HUES64 (cell line): ENCODE measurements around the gene MACROD2.

ENCODE experiments used
- H3K27ac ChIP-seq: 2 replicates; pipeline ENCODE4 v1.7.0; 2013; ENCODE audit warnings: low read depth, low read length, inconsistent platforms
- H3K27me3 ChIP-seq: 2 replicates; pipeline ENCODE4 v1.6.1; 2013; ENCODE audit warnings: mild to moderate bottlenecking, low read length; ENCODE audit not compliant: insufficient read depth
- H3K36me3 ChIP-seq: 2 replicates; pipeline ENCODE4 v1.6.1; 2013; ENCODE audit warnings: mild to moderate bottlenecking, low read length; ENCODE audit not compliant: insufficient read depth
- H3K4me1 ChIP-seq: 2 replicates; pipeline ENCODE4 v1.6.1; 2013; ENCODE audit warnings: mild to moderate bottlenecking, low read length, moderate library complexity; ENCODE audit not compliant: insufficient read depth
- H3K4me3 ChIP-seq: 2 replicates; pipeline ENCODE4 v1.5.1; 2013; ENCODE audit warnings: mild to moderate bottlenecking, low read length, moderate library complexity
- H3K9ac ChIP-seq: 2 replicates; pipeline ENCODE4 v1.6.1; 2013; ENCODE audit warnings: mild to moderate bottlenecking, low read depth, low read length
- H3K9me3 ChIP-seq: 2 replicates; pipeline ENCODE4 v1.6.1; 2013; ENCODE audit warnings: low read depth, low read length; ENCODE audit not compliant: insufficient read depth
- WGBS: fragments of 150-250, 120-280 bp; methylation state at CpG from one replicate; pipeline ENCODE4 v1.1.7; 2013; ENCODE audit warnings: missing lambda C conversion rate; 5-methylcytosine and 5-hydroxymethylcytosine counted together

The MACROD2 gene

GRCh38 chr20:15289337-15289736 lies 1294.0 kb downstream of the MACROD2 start:
- Histone ChIP-seq H3K36me3 (no peaks in the 10 kb centered on the region), H3K9ac (no peak overlapping the region), H3K9me3 (no peaks in the 10 kb centered on the region), H3K27me3 (no peaks in the 10 kb centered on the region), H3K4me1 (peaks cover 8% of the 10 kb centered on the region; the same call in 1 of the 2 replicates), H3K27ac (no peak overlapping the region), H3K4me3 (no peak overlapping the region)
- 70% methylated on average over 4 of the region's 4 CpGs for WGBS

GRCh38 chr20:15292405-15292804 lies 1297.1 kb downstream of the MACROD2 start:
- H3K9me3 ChIP-seq: no peaks in the 10 kb centered on the region
- no peaks in the 10 kb centered on the region for H3K27me3 ChIP-seq
- H3K36me3 ChIP-seq: no peaks in the 10 kb centered on the region
- WGBS: 98% methylated on average over 3 of the region's 4 CpGs
- peaks cover 8% of the 10 kb centered on the region; the same call in 1 of the 2 replicates for H3K4me1 ChIP-seq
- no peak overlapping the region for H3K9ac ChIP-seq
- H3K4me3 ChIP-seq: no peak overlapping the region
- no peak overlapping the region for H3K27ac ChIP-seq

GRCh38 chr20:15296422-15296821 lies 1301.1 kb downstream of the MACROD2 start:
- H3K9me3 ChIP-seq: no peaks in the 10 kb centered on the region
- H3K27ac ChIP-seq: no peak overlapping the region
- no peaks in the 10 kb centered on the region for H3K4me1 ChIP-seq
- H3K36me3 ChIP-seq: no peaks in the 10 kb centered on the region
- no peak overlapping the region for H3K9ac ChIP-seq
- H3K4me3 ChIP-seq: no peak overlapping the region
- H3K27me3 ChIP-seq: no peaks in the 10 kb centered on the region

GRCh38 chr20:15297059-15297875 lies 1302.0 kb downstream of the MACROD2 start:
- Histone ChIP-seq H3K27ac (no peak overlapping the region), H3K36me3 (no peaks in the 10 kb centered on the region), H3K27me3 (no peaks in the 10 kb centered on the region), H3K9ac (no peak overlapping the region), H3K9me3 (no peaks in the 10 kb centered on the region), H3K4me1 (no peaks in the 10 kb centered on the region), H3K4me3 (no peak overlapping the region)
- WGBS: 98% methylated on average over 4 of the region's 5 CpGs

- Histone ChIP-seq H3K27me3 (no peaks in the 10 kb centered on the region), H3K4me1 (no peaks in the 10 kb centered on the region), H3K9me3 (0 out of 2 replicates have a peak, but pooled peaks cover 2% of the 10 kb centered on the region), H3K9ac (no peak overlapping the region), H3K36me3 (no peaks in the 10 kb centered on the region), H3K27ac (no peak overlapping the region), H3K4me3 (no peak overlapping the region)
- WGBS: 96% methylated on average over 5 of the region's 5 CpGs
Observed at GRCh38 chr20:15302075-15302474, 1306.8 kb downstream of the MACROD2 start.

- Histone ChIP-seq H3K36me3 (no peaks in the 10 kb centered on the region), H3K27ac (no peak overlapping the region), H3K9ac (no peak overlapping the region)
Observed at GRCh38 chr20:15310361-15310760, 1315.0 kb downstream of the MACROD2 start.

GRCh38 chr20:15316556-15316955 lies 1321.2 kb downstream of the MACROD2 start:
- H3K4me3 ChIP-seq: no peak overlapping the region
- H3K27ac ChIP-seq: no peak overlapping the region
- H3K4me1 ChIP-seq: no peaks in the 10 kb centered on the region
- H3K36me3 ChIP-seq: no peaks in the 10 kb centered on the region
- 100% methylated on average over 1 of the region's 1 CpG for WGBS
- no peak overlapping the region for H3K9ac ChIP-seq
- no peaks in the 10 kb centered on the region for H3K9me3 ChIP-seq
- H3K27me3 ChIP-seq: no peaks in the 10 kb centered on the region

More at GRCh38 chr20:15310361-15310760, 1315.0 kb downstream of the MACROD2 start:
- Histone ChIP-seq H3K27me3 (no peaks in the 10 kb centered on the region), H3K4me1 (no peaks in the 10 kb centered on the region), H3K9me3 (no peaks in the 10 kb centered on the region), H3K4me3 (no peak overlapping the region)

- H3K9ac ChIP-seq: no peak overlapping the region
- H3K36me3 ChIP-seq: no peaks in the 10 kb centered on the region
- no peak overlapping the region for H3K27ac ChIP-seq
- 100% methylated on average over 1 of the region's 2 CpGs for whole genome bisulfite sequencing
- no peaks in the 10 kb centered on the region for H3K9me3 ChIP-seq
- H3K4me1 ChIP-seq: no peaks in the 10 kb centered on the region
- no peaks in the 10 kb centered on the region for H3K27me3 ChIP-seq
- no peak overlapping the region for H3K4me3 ChIP-seq
Observed at GRCh38 chr20:15317546-15318232, 1322.4 kb downstream of the MACROD2 start.

- Histone ChIP-seq H3K9ac (no peak overlapping the region), H3K27me3 (no peaks in the 10 kb centered on the region), H3K4me3 (no peak overlapping the region), H3K36me3 (no peaks in the 10 kb centered on the region), H3K9me3 (no peaks in the 10 kb centered on the region), H3K4me1 (no peaks in the 10 kb centered on the region), H3K27ac (no peak overlapping the region)
Observed at GRCh38 chr20:15318682-15319081, 1323.4 kb downstream of the MACROD2 start.

GRCh38 chr20:15319439-15319838 lies 1324.1 kb downstream of the MACROD2 start:
- H3K27ac ChIP-seq: no peak overlapping the region
- H3K27me3 ChIP-seq: no peaks in the 10 kb centered on the region
- H3K9ac ChIP-seq: no peak overlapping the region
- no peaks in the 10 kb centered on the region for H3K4me1 ChIP-seq
- 90% methylated on average over 2 of the region's 2 CpGs for WGBS
- no peaks in the 10 kb centered on the region for H3K36me3 ChIP-seq
- H3K9me3 ChIP-seq: no peaks in the 10 kb centered on the region
- no peak overlapping the region for H3K4me3 ChIP-seq

GRCh38 chr20:15320941-15321340 lies 1325.6 kb downstream of the MACROD2 start:
- Histone ChIP-seq H3K27me3 (no peaks in the 10 kb centered on the region), H3K4me1 (no peaks in the 10 kb centered on the region), H3K4me3 (no peak overlapping the region), H3K9ac (no peak overlapping the region), H3K27ac (no peak overlapping the region), H3K9me3 (no peaks in the 10 kb centered on the region), H3K36me3 (no peaks in the 10 kb centered on the region)
- 93% methylated on average over 2 of the region's 2 CpGs for WGBS
